Gastrocnemius medialis (tissue), 4 donors: ENCODE measurements around the gene B3GNT9. TPM values are rescaled to one million over a fixed set of nuclear protein-coding genes. Genes with fewer than 3 reads are reported as not detected.

ENCODE experiments used
- ATAC-seq, 2 donors: fragments of 150-250 bp; one replicate each; pipeline ENCODE4 v1.9.1; 2016
- DNase-seq, 2 donors: peaks; one replicate each; pipeline ENCODE4 v3.0.0-alpha.2; 2019
- H3K27ac ChIP-seq, 4 donors: fragments of 200-600 bp; sonication (generic); 1 replicate in 1 of 4; 2 replicates in 3 of 4; pipeline ENCODE4 v1.5.1; 2016 to 2018; ENCODE audit warnings: mild to moderate bottlenecking in 2 of 4, moderate library complexity in 1 of 4
- H3K27me3 ChIP-seq, 3 donors: fragments of 200-600 bp; sonication (generic) in 2 of 3; 1 replicate in 1 of 3; 2 replicates in 2 of 3; pipeline versions ENCODE4 v1.5.1 to v1.6.0; 2016 to 2019; ENCODE audit warnings: mild to moderate bottlenecking in 1 of 3, moderate library complexity in 1 of 3
- H3K36me3 ChIP-seq, 2 donors: fragments of 200-600 bp; sonication (generic) in 1 of 2; one replicate each; pipeline ENCODE4 v1.5.1; 2017 to 2018
- H3K4me1 ChIP-seq, 2 donors: fragments of 200-600 bp; sonication (generic) in 1 of 2; one replicate each; pipeline ENCODE4 v1.5.1; 2016 to 2017; ENCODE audit warnings: mild to moderate bottlenecking in 2 of 2
- H3K4me3 ChIP-seq, 4 donors: fragments of 200-600 bp; sonication (generic) in 3 of 4; 1 replicate in 1 of 4; 2 replicates in 3 of 4; pipeline ENCODE4 v1.5.1; 2016 to 2019; ENCODE audit warnings: mild to moderate bottlenecking in 2 of 4
- H3K9me3 ChIP-seq, 3 donors: fragments of 200-600 bp; sonication (generic) in 2 of 3; 1 replicate in 1 of 3; 2 replicates in 2 of 3; pipeline ENCODE4 v1.5.1; 2016 to 2019
- CTCF ChIP-seq, 5 experiments: fragments of 450-650 bp in 3 of 5; fragments of 200-600 bp in 2 of 5; sonication (generic) in 2 of 5; IDR thresholded peaks in 4 of 5; conservative IDR thresholded peaks in 1 of 5; 1 replicate in 4 of 5; 2 replicates in 1 of 5; pipeline ENCODE4 v1.5.1; 2016 to 2019; ENCODE audit warnings: antibody characterized with exemption in 5 of 5, mild to moderate bottlenecking in 3 of 5, moderate library complexity in 3 of 5
- POLR2A ChIP-seq, 2 donors: fragments of 450-650 bp; IDR thresholded peaks; one replicate each; pipeline ENCODE4 v1.6.1; 2017; ENCODE audit warnings: antibody characterized with exemption in 2 of 2, mild to moderate bottlenecking in 2 of 2, moderate library complexity in 2 of 2
- in situ Hi-C, 4 donors: fragments of 200-750 bp; cut with MboI; loops; one replicate each; pipeline versions ENCODE4 v1.15.0 to v1.8.0; 2017; ENCODE audit warnings: low sequenced_read_pairs in 4 of 4
- intact Hi-C: fragments of 100-400 bp; cut with DNase I; formaldehyde crosslinking; loops from one replicate; pipeline ENCODE4 v1.15.1; 2023; ENCODE audit warnings: low total_unique reads
- total RNA-seq, 4 donors: library from RNA; depleted of rRNA; stranded (reverse); fragments of >200 nt; gene quantifications; one replicate each; pipeline versions ENCODE4 v1.1.0 to v1.2.3, GENCODE V29; 2016

B3GNT9 gene
- total RNA-seq, 4 donors from 2014 or later: 1.5 to 3.1 (median 2.6) TPM

- Histone ChIP-seq H3K4me3 (no peak overlapping the region), H3K27me3 (no peaks in the 10 kb centered on the region), H3K36me3 (peaks cover 0 to 8% of the 10 kb centered on the region in 2 donors), H3K27ac (no peak overlapping the region), H3K9me3 (no peaks in the 10 kb centered on the region), H3K4me1 (peaks cover 9 to 17% of the 10 kb centered on the region in 2 donors)
- ATAC-seq (no peak), DNase-seq (no peak)
- TF ChIP-seq CTCF (IDR thresholded peaks at IDR 0.05 in 4 of 5, conservative IDR thresholded peaks at IDR 0.05 in 1 of 5): peak in 3 of 5 experiments; percentile 21 to 39 (median 35)
- no peak for TF ChIP-seq POLR2A (IDR thresholded peaks at IDR 0.05)
- intact Hi-C loops (loop anchor here (2.0 to 5.0 kb wide), 2 partner anchors 83 to 124 kb away; no protein-coding TSS in a partner anchor), in situ Hi-C loops (no loop called here)
Observed at GRCh38 chr16:67100569-67101310, 50.1 kb downstream of the B3GNT9 start.

GRCh38 chr16:67098599-67098998 is 52.2 kb downstream of the B3GNT9 start:
- ATAC-seq: no peak
- H3K4me3 ChIP-seq: no peak overlapping the region
- no peak for DNase-seq
- H3K36me3 ChIP-seq: peaks cover 0 to 8% of the 10 kb centered on the region in 2 donors
- in situ Hi-C loops: no loop called here
- no peaks in the 10 kb centered on the region for H3K27me3 ChIP-seq
- intact Hi-C loops: no loop called here
- H3K9me3 ChIP-seq: no peaks in the 10 kb centered on the region
- no peak for TF ChIP-seq POLR2A (IDR thresholded peaks at IDR 0.05)
- TF ChIP-seq CTCF (IDR thresholded peaks at IDR 0.05 in 4 of 5, conservative IDR thresholded peaks at IDR 0.05 in 1 of 5): no peak
- no peak overlapping the region for H3K27ac ChIP-seq
- H3K4me1 ChIP-seq: peaks cover 6 to 9% of the 10 kb centered on the region in 2 donors

Other genes with a start within 250 kb of the B3GNT9 start
- under 1 TPM in 3 of 4 donors, not detected in 1; 0.10 to 0.87 (median 0.16) TPM for gene CDH16, start 232.1 kb downstream of the B3GNT9 start, total RNA-seq
- gene RRAD, start 225.5 kb downstream of the B3GNT9 start, total RNA-seq: 1,000 to 10,000 TPM in 1 of 4 donors, 100 to 1,000 TPM in 3; 286 to 1,191 (median 655) TPM
- gene CIAO2B, start 216.6 kb downstream of the B3GNT9 start, total RNA-seq: 100 to 1,000 TPM; 189 to 338 (median 264) TPM
- gene CES2, start 215.5 kb downstream of the B3GNT9 start, total RNA-seq: 10 to 100 TPM; 25.6 to 48.2 (median 37.7) TPM
- 10 to 100 TPM; 10.3 to 30.3 (median 12.9) TPM for gene CES3, start 189.7 kb downstream of the B3GNT9 start, total RNA-seq
- 10 to 100 TPM; 12.0 to 82.7 (median 17.4) TPM for gene CES4A, start 162.4 kb downstream of the B3GNT9 start, total RNA-seq
- 100 to 1,000 TPM in 2 of 4 donors, 10 to 100 TPM in 2; 38.9 to 105 (median 96.5) TPM for gene CBFB, start 121.8 kb downstream of the B3GNT9 start, total RNA-seq
- 10 to 100 TPM; 23.3 to 63.4 (median 48.9) TPM for gene PHAF1, start 41.1 kb downstream of the B3GNT9 start, total RNA-seq
- gene TRADD, start 8.9 kb upstream of the B3GNT9 start, total RNA-seq: 10 to 100 TPM in 2 of 4 donors, 1 to 10 TPM in 2; 8.8 to 15.3 (median 10.1) TPM
- gene FBXL8, start 9.0 kb upstream of the B3GNT9 start, total RNA-seq: 10 to 100 TPM in 3 of 4 donors, 1 to 10 TPM in 1; 7.0 to 16.3 (median 14.3) TPM
- 100 to 1,000 TPM in 1 of 4 donors, 10 to 100 TPM in 2, 1 to 10 TPM in 1; 9.0 to 111 (median 29.7) TPM for gene HSF4, start 13.7 kb upstream of the B3GNT9 start, total RNA-seq
- 100 to 1,000 TPM in 3 of 4 donors, 10 to 100 TPM in 1; 77.5 to 231 (median 173) TPM for gene NOL3, start 19.5 kb upstream of the B3GNT9 start, total RNA-seq
- gene MATCAP1, start 33.0 kb upstream of the B3GNT9 start, total RNA-seq: 1 to 10 TPM; 2.5 to 7.7 (median 4.5) TPM
- 1 to 10 TPM in 1 of 4 donors, under 1 TPM in 3; 0.20 to 2.3 (median 0.88) TPM for gene EXOC3L1, start 39.1 kb upstream of the B3GNT9 start, total RNA-seq
- 100 to 1,000 TPM in 1 of 4 donors, 10 to 100 TPM in 3; 67.8 to 114 (median 96.5) TPM for gene E2F4, start 41.2 kb upstream of the B3GNT9 start, total RNA-seq
- gene ELMO3, start 48.1 kb upstream of the B3GNT9 start, total RNA-seq: under 1 TPM; 0.09 to 0.55 (median 0.29) TPM
- 10 to 100 TPM; 14.7 to 35.8 (median 29.2) TPM for gene TMEM208, start 76.1 kb upstream of the B3GNT9 start, total RNA-seq
- 10 to 100 TPM; 26.3 to 65.3 (median 52.4) TPM for gene FHOD1, start 96.5 kb upstream of the B3GNT9 start, total RNA-seq
- 1 to 10 TPM in 3 of 4 donors, under 1 TPM in 1; 0.61 to 2.0 (median 1.2) TPM for gene SLC9A5, start 98.0 kb upstream of the B3GNT9 start, total RNA-seq
- 10 to 100 TPM in 1 of 4 donors, 1 to 10 TPM in 3; 1.1 to 16.5 (median 2.6) TPM for gene PLEKHG4, start 128.5 kb upstream of the B3GNT9 start, total RNA-seq
- not detected for gene KCTD19, start 175.7 kb upstream of the B3GNT9 start, total RNA-seq
- not detected for gene LRRC36, start 175.8 kb upstream of the B3GNT9 start, total RNA-seq
- gene TPPP3, start 242.5 kb upstream of the B3GNT9 start, total RNA-seq: 10 to 100 TPM in 2 of 4 donors, 1 to 10 TPM in 2; 2.2 to 31.9 (median 7.1) TPM